HCT116 (cell line): ENCODE data around the gene OPCML. TPM values are rescaled to one million over a fixed set of nuclear protein-coding genes. Genes with fewer than 3 reads are reported as not detected.

Experiments used
- ATAC-seq: fragments of 200-7000 bp; cut with Tn5 transposase; 2 replicates; pipeline ENCODE4 v1.9.1; 2020; ENCODE audit warnings: mild to moderate bottlenecking, moderate library complexity
- BruUV-seq: library from RNA; stranded (reverse); fragments of 400-500 nt; replicated peaks from 2 replicates; lab custom pipeline; 2021; lab: Mats Ljungman, UMichigan
- CTCF ChIA-PET: fragments of 300-600 bp; sonication (Branson Sonifier 250); formaldehyde crosslinking; loops from one replicate; lab custom pipeline; 2021; ENCODE audit warnings: antibody characterized with exemption; lab: Charles Lee
- POLR2A ChIA-PET: fragments of 300-600, 350-600 bp; sonication (Branson Sonifier 250); formaldehyde crosslinking; loops from one replicate; lab custom pipeline; 2021; ENCODE audit warnings: antibody characterized with exemption; lab: Charles Lee
- RAD21 ChIA-PET, 2 experiments: fragments of 300-600 bp; sonication (Branson Sonifier 250); formaldehyde crosslinking; loops; one replicate each; lab custom pipeline; 2023; ENCODE audit warnings: low total read pairs in 2 of 2; ENCODE audit not compliant: uncharacterized antibody in 2 of 2, unreplicated experiment in 2 of 2, low non-redundant PET in 1 of 2; lab: Charles Lee
- DNase-seq: peaks from one replicate; pipeline ENCODE4 v3.0.0-alpha.2; 2010; ENCODE audit warnings: low read depth, low spot score
- H2AFZ ChIP-seq: fragments of 200-600 bp; shearing (Covaris generic), sonication (generic); 2 replicates; pipeline ENCODE4 v1.6.1; 2017; ENCODE audit warnings: low read depth, mixed run types, mixed read lengths, antibody characterized with exemption, low read length; ENCODE audit not compliant: poor library complexity, severe bottlenecking
- H3K27ac ChIP-seq: 2 replicates; pipeline ENCODE4 v1.5.1; 2012; ENCODE audit warnings: low read depth, low read length
- H3K27me3 ChIP-seq: fragments of 200-600 bp; sonication (generic); 2 replicates; pipeline ENCODE4 v1.6.1; 2016; ENCODE audit warnings: mixed run types, low read length, mixed read lengths; ENCODE audit not compliant: insufficient read depth
- H3K36me3 ChIP-seq, 2 experiments: fragments of 200-500 bp in 1 of 2; fragments of 200-600 bp in 1 of 2; sonication (Bioruptor generic) in 1 of 2; sonication (generic) in 1 of 2; 2 replicates each; pipeline versions ENCODE4 v1.5.1 to v1.6.1; 2014 to 2016; ENCODE audit warnings: low read length in 2 of 2, inconsistent platforms in 1 of 2, mixed read lengths in 1 of 2, mixed run types in 1 of 2; ENCODE audit not compliant: insufficient read depth in 2 of 2, control insufficient read depth in 1 of 2
- H3K4me1 ChIP-seq, 2 experiments: fragments of 200-600 bp in 1 of 2; sonication (generic) in 1 of 2; 2 replicates each; pipeline versions ENCODE4 v1.5.1 to v1.6.1; 2012 to 2017; ENCODE audit warnings: low read length in 2 of 2, inconsistent platforms in 1 of 2, mild to moderate bottlenecking in 1 of 2, mixed read lengths in 1 of 2, mixed run types in 1 of 2, moderate library complexity in 1 of 2; ENCODE audit not compliant: insufficient read depth in 2 of 2, control insufficient read depth in 1 of 2
- H3K4me2 ChIP-seq: fragments of 200-600 bp; sonication (generic); 2 replicates; pipeline ENCODE4 v1.6.1; 2017; ENCODE audit warnings: mixed run types, low read length, mixed read lengths
- H3K4me3 ChIP-seq, 2 experiments: fragments of 200-600 bp in 1 of 2; sonication (generic) in 1 of 2; replicated peaks in 1 of 2; 2 replicates each; pipeline ENCODE4 v1.5.1; 2011 to 2016; ENCODE audit warnings: low read length in 2 of 2, control low read depth in 1 of 2, low read depth in 1 of 2, mild to moderate bottlenecking in 1 of 2, mixed read lengths in 1 of 2, mixed run types in 1 of 2
- H3K79me2 ChIP-seq: fragments of 200-600 bp; sonication (generic); 2 replicates; pipeline ENCODE4 v1.6.1; 2017; ENCODE audit warnings: mild to moderate bottlenecking, mixed run types, low read length, moderate library complexity, mixed read lengths; ENCODE audit not compliant: insufficient read depth
- H3K9ac ChIP-seq: fragments of 200-600 bp; sonication (generic); 2 replicates; pipeline ENCODE4 v1.6.1; 2016; ENCODE audit warnings: low read length, mixed read lengths
- H3K9me2 ChIP-seq: fragments of 200-600 bp; sonication (generic), shearing (Covaris generic); 2 replicates; pipeline ENCODE4 v1.6.1; 2017; ENCODE audit warnings: mixed run types, mild to moderate bottlenecking, moderate library complexity; ENCODE audit not compliant: insufficient read depth
- H3K9me3 ChIP-seq, 2 experiments: fragments of 200-500 bp in 1 of 2; fragments of 200-600 bp in 1 of 2; sonication (Bioruptor generic) in 1 of 2; sonication (generic) in 1 of 2; 2 replicates each; pipeline ENCODE4 v1.6.1; 2014 to 2017; ENCODE audit warnings: low read length in 2 of 2, mixed read lengths in 2 of 2, inconsistent platforms in 1 of 2, low read depth in 1 of 2, mild to moderate bottlenecking in 1 of 2, mixed run types in 1 of 2, moderate library complexity in 1 of 2; ENCODE audit not compliant: control insufficient read depth in 1 of 2, insufficient read depth in 1 of 2
- H4K20me1 ChIP-seq: fragments of 200-600 bp; sonication (generic), shearing (Covaris generic); 2 replicates; pipeline ENCODE4 v1.6.1; 2017; ENCODE audit warnings: mixed run types, mild to moderate bottlenecking, moderate library complexity; ENCODE audit not compliant: insufficient read depth
- ELF1 ChIP-seq: IDR thresholded peaks from 2 replicates; pipeline ENCODE4 v1.6.1; 2012; ENCODE audit warnings: low read depth, borderline replicate concordance
- EZH2 ChIP-seq: fragments of 200-600 bp; sonication (generic); IDR thresholded peaks from 2 replicates; pipeline ENCODE4 v1.6.1; 2017; ENCODE audit warnings: antibody characterized with exemption, mixed run types
- EZH2phosphoT487 ChIP-seq: fragments of 200-600 bp; IDR thresholded peaks from 2 replicates; pipeline ENCODE4 v1.6.1; 2018; ENCODE audit warnings: antibody characterized with exemption, borderline replicate concordance
- POLR2A ChIP-seq: IDR thresholded peaks from 2 replicates; pipeline ENCODE4 v1.7.0; 2011; ENCODE audit warnings: borderline replicate concordance; ENCODE audit not compliant: insufficient read depth, insufficient read length; ENCODE audit errors: extremely low read depth
- RAD21 ChIP-seq: IDR thresholded peaks from 2 replicates; pipeline ENCODE4 v1.6.1; 2012; ENCODE audit warnings: low read depth, mild to moderate bottlenecking
- SP1 ChIP-seq: IDR thresholded peaks from 2 replicates; pipeline ENCODE4 v1.6.1; 2012; ENCODE audit warnings: low read depth
- TCF7L2 ChIP-seq: IDR thresholded peaks from 2 replicates; pipeline ENCODE4 v1.7.0; 2011; ENCODE audit warnings: borderline replicate concordance, inconsistent platforms; ENCODE audit not compliant: insufficient read depth, insufficient read length; ENCODE audit errors: extremely low read depth
- ZNF274 ChIP-seq: fragments of 200-500 bp; sonication (Bioruptor generic); IDR thresholded peaks from 2 replicates; pipeline ENCODE4 v1.6.1; 2014; ENCODE audit warnings: mild to moderate bottlenecking, low read depth, low read length, inconsistent platforms
- intact Hi-C: fragments of 100-400 bp; cut with micrococcal nuclease; formaldehyde crosslinking; loops from 2 replicates; pipeline ENCODE4 v1.10.0; 2022
- total RNA-seq: library from RNA; stranded (reverse); gene quantifications from one replicate; pipeline ENCODE4 v1.2.1, GENCODE V29; 2021; ENCODE audit not compliant: unreplicated experiment
- TF ChIP-seq, protein P1 (sequence below): IDR thresholded peaks from 2 replicates; pipeline ENCODE4 v1.6.1; 2011; ENCODE audit warnings: mild to moderate bottlenecking, low read length, moderate library complexity; ENCODE audit not compliant: insufficient replicate concordance; ENCODE audit errors: extremely low read depth
- TF ChIP-seq, protein P2 (sequence below): IDR thresholded peaks from 2 replicates; pipeline ENCODE4 v1.6.1; 2012; ENCODE audit warnings: low read depth
- TF ChIP-seq, protein P3 (sequence below): IDR thresholded peaks from 2 replicates; pipeline ENCODE4 v1.6.1; 2012
- TF ChIP-seq, protein P4 (sequence below), 3 experiments: fragments of 200-600 bp in 1 of 3; sonication (generic) in 1 of 3; IDR thresholded peaks in 2 of 3; conservative IDR thresholded peaks in 1 of 3; 2 replicates each; pipeline ENCODE4 v1.5.1; 2012 to 2017; ENCODE audit warnings: low read depth in 2 of 3, low read length in 2 of 3, antibody characterized with exemption in 1 of 3, borderline replicate concordance in 1 of 3, control low read depth in 1 of 3, mild to moderate bottlenecking in 1 of 3, mixed read lengths in 1 of 3, mixed run types in 1 of 3, moderate library complexity in 1 of 3; ENCODE audit not compliant: insufficient read depth in 1 of 3

OPCML gene
- total RNA-seq, 1 experiment from 2014 or later, result not detected

DNA sequence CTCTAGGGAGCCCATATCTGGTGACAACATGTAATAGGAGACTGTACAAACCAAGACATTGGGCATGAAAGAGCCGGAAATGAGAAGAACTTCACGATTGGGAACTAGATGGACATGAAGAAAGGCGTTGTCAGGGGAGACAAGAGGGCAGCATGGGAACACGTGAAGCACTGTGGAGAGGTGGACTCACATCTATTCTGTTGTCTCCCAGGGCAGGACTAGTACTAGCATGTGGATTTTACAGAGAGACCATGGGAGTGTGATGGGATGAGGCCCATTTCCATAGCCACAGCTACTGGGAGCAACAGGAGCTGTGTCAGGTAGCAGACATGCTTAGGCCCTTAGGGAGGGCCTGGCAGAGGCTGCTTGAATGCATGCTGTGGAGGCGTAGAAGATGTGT, 333.9 kb downstream of the OPCML start:
- no peaks in the 10 kb centered on the region for H3K36me3 ChIP-seq
- intact Hi-C loops, result no loop called here
- ATAC-seq (no peak), DNase-seq (no peak)
- H2AFZ ChIP-seq, result no peak overlapping the region
- H3K9me2 ChIP-seq, result no peaks in the 10 kb centered on the region
- H3K27ac ChIP-seq, result no peak overlapping the region
- H3K4me2 ChIP-seq, result no peak overlapping the region
- ChIA-PET RAD21 (no interaction called here), POLR2A (no interaction called here), CTCF (no interaction called here)
- TF ChIP-seq, protein P1, sequence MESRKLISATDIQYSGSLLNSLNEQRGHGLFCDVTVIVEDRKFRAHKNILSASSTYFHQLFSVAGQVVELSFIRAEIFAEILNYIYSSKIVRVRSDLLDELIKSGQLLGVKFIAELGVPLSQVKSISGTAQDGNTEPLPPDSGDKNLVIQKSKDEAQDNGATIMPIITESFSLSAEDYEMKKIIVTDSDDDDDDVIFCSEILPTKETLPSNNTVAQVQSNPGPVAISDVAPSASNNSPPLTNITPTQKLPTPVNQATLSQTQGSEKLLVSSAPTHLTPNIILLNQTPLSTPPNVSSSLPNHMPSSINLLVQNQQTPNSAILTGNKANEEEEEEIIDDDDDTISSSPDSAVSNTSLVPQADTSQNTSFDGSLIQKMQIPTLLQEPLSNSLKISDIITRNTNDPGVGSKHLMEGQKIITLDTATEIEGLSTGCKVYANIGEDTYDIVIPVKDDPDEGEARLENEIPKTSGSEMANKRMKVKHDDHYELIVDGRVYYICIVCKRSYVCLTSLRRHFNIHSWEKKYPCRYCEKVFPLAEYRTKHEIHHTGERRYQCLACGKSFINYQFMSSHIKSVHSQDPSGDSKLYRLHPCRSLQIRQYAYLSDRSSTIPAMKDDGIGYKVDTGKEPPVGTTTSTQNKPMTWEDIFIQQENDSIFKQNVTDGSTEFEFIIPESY, result no peak
- TF ChIP-seq ELF1 (no peak), EZH2phosphoT487 (no peak), RAD21 (no peak), TCF7L2 (no peak)
- no peak overlapping the region for H3K9ac ChIP-seq
- no peaks in the 10 kb centered on the region for H4K20me1 ChIP-seq
- H3K27me3 ChIP-seq, result no peaks in the 10 kb centered on the region
- H3K4me3 ChIP-seq, result no peak overlapping the region
- no TSS peak for BruUV-seq
- peaks cover 0 to 25% of the 10 kb centered on the region in 2 experiments; a peak in 2 of 4 replicates for H3K9me3 ChIP-seq
- no peaks in the 10 kb centered on the region for H3K79me2 ChIP-seq
- H3K4me1 ChIP-seq, result no peaks in the 10 kb centered on the region

- H3K4me3 ChIP-seq, result no peak overlapping the region
- CTCF ChIA-PET, result no interaction called here
- intact Hi-C loops, result no loop called here
- POLR2A ChIA-PET, result no interaction called here
- H3K4me2 ChIP-seq, result no peak overlapping the region
- RAD21 ChIA-PET, result no interaction called here
- ATAC-seq (no peak), DNase-seq (no peak)
- no peak overlapping the region for H2AFZ ChIP-seq
- no peaks in the 10 kb centered on the region for H3K36me3 ChIP-seq
- no peak overlapping the region for H3K9ac ChIP-seq
- peaks cover 0 to 20% of the 10 kb centered on the region in 2 experiments; a peak in 2 of 4 replicates for H3K9me3 ChIP-seq
- no peaks in the 10 kb centered on the region for H3K79me2 ChIP-seq
- no peak overlapping the region for H3K27ac ChIP-seq
- no peaks in the 10 kb centered on the region; the same call in 1 of the 2 replicates for H4K20me1 ChIP-seq
- H3K27me3 ChIP-seq, result no peaks in the 10 kb centered on the region
- no peaks in the 10 kb centered on the region for H3K4me1 ChIP-seq
- no TSS peak for BruUV-seq
- H3K9me2 ChIP-seq, result no peaks in the 10 kb centered on the region
- TF ChIP-seq POLR2A (no peak), EZH2phosphoT487 (no peak), ELF1 (no peak), SP1 (no peak), ZNF274 (no peak), RAD21 (no peak), EZH2 (no peak)
- TF ChIP-seq, protein P2, sequence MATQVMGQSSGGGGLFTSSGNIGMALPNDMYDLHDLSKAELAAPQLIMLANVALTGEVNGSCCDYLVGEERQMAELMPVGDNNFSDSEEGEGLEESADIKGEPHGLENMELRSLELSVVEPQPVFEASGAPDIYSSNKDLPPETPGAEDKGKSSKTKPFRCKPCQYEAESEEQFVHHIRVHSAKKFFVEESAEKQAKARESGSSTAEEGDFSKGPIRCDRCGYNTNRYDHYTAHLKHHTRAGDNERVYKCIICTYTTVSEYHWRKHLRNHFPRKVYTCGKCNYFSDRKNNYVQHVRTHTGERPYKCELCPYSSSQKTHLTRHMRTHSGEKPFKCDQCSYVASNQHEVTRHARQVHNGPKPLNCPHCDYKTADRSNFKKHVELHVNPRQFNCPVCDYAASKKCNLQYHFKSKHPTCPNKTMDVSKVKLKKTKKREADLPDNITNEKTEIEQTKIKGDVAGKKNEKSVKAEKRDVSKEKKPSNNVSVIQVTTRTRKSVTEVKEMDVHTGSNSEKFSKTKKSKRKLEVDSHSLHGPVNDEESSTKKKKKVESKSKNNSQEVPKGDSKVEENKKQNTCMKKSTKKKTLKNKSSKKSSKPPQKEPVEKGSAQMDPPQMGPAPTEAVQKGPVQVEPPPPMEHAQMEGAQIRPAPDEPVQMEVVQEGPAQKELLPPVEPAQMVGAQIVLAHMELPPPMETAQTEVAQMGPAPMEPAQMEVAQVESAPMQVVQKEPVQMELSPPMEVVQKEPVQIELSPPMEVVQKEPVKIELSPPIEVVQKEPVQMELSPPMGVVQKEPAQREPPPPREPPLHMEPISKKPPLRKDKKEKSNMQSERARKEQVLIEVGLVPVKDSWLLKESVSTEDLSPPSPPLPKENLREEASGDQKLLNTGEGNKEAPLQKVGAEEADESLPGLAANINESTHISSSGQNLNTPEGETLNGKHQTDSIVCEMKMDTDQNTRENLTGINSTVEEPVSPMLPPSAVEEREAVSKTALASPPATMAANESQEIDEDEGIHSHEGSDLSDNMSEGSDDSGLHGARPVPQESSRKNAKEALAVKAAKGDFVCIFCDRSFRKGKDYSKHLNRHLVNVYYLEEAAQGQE, result no peak
- TF ChIP-seq, protein P3, sequence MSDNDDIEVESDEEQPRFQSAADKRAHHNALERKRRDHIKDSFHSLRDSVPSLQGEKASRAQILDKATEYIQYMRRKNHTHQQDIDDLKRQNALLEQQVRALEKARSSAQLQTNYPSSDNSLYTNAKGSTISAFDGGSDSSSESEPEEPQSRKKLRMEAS, result no peak
- TF ChIP-seq, protein P4, sequence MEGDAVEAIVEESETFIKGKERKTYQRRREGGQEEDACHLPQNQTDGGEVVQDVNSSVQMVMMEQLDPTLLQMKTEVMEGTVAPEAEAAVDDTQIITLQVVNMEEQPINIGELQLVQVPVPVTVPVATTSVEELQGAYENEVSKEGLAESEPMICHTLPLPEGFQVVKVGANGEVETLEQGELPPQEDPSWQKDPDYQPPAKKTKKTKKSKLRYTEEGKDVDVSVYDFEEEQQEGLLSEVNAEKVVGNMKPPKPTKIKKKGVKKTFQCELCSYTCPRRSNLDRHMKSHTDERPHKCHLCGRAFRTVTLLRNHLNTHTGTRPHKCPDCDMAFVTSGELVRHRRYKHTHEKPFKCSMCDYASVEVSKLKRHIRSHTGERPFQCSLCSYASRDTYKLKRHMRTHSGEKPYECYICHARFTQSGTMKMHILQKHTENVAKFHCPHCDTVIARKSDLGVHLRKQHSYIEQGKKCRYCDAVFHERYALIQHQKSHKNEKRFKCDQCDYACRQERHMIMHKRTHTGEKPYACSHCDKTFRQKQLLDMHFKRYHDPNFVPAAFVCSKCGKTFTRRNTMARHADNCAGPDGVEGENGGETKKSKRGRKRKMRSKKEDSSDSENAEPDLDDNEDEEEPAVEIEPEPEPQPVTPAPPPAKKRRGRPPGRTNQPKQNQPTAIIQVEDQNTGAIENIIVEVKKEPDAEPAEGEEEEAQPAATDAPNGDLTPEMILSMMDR (IDR thresholded peaks at IDR 0.05 in 2 of 3, conservative IDR thresholded peaks at IDR 0.05 in 1 of 3; ENCODE audit: borderline replicate concordance in 1 of 3, insufficient read depth in 1 of 3, low read depth in 2 of 3, low read length in 2 of 3), result no peak
These were observed 334.9 kb downstream of the OPCML start for GRCh38 chr11:133197425-133197824.
